Activated T-helper 1 cell treated with anti-CD3 and anti-CD28 coated beads, Interleukin-2, amount 50 U/mL, for 16 hours (primary cell): ENCODE results near the gene ZBED6.

Experiments
- DNase-seq, 2 donors: peaks; one replicate each; pipeline ENCODE4 v3.0.0-alpha.2; 2020; ENCODE audit warnings: low read depth in 1 of 2, low spot score in 1 of 2

ZBED6 gene

DNA sequence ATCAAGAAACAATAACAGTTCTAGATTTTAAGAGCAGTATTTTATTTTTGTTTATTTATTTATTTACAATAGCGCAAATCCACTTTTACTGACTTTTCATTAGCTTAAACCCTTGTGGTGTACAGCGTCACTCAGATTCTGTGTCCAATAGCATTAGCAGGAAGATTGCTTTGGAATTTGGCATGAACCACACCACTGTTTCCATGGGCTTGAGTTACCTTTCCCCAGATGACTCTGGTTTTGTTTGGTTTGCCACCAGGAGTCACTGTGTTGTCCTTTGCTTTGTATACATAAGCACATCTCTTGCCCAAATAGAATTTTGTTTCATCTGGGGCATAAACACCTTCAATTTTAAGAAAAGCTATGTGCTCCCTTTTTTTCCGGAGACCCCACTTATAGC, 40.1 kb downstream of the ZBED6 start:
- no peak for DNase-seq

DNA sequence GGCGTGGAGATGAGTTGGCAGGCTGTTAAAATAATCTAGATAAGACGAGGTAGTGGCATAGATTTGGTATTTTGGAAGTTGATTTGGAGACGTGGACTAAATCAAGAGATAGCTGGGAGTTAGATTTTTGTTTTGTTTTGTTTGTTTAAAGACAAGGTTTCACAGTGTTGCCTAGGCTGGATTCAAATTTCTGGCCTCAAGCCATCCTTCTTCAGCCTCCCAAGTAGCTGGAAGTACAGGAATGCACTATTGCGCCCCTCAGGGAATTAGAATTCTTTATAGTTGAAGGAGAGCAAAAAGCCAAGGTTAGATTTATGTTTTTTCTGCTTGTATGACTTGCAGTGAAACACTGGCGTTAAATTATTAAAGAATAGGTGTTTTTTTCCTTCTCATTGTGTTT, 43.7 kb downstream of the ZBED6 start:
- DNase-seq: no peak

DNA sequence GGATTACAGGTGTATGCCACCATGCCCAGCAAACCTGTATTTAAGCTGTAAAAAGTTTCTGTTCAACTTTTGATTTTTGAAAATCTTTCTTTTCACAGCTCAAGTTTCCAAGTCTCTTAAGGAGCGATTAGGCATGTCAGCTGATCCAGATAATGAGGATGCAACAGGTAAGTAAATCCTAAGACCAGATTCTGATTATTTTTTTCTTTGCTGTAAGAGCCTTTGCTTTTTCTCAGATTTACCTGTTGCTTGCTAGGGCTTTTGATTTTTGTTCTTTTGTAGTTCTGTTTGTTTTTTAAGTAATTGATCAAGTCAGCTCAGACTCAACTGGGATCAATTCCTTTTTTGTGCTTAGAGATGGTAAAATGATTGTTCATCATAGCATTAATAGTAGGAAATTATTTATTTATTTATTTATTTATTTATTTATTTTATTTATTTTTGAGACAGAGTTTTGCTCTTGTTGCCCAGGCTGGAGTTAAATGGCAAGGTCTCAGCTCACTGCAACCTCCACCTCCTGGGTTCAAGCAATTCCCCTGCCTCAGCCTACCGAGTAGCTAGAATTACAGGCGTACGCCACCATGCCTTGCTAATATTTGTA, 44.9 kb downstream of the ZBED6 start:
- no peak for DNase-seq

DNA sequence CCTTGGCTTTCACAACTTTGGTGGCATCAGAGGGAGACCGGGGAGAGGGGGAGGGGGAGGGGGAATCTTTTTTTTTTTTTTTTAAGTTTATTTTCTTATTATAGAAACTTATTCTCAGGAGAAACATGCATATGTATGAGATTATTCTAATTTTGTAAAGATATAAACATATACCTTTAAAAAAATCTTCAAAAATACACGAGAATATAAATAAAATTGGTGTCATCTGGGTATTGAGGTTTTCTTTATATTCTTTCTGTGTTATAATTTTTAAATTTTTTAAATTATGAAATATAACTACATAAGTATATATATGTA, 47.1 kb downstream of the ZBED6 start:
- no peak for DNase-seq

DNA sequence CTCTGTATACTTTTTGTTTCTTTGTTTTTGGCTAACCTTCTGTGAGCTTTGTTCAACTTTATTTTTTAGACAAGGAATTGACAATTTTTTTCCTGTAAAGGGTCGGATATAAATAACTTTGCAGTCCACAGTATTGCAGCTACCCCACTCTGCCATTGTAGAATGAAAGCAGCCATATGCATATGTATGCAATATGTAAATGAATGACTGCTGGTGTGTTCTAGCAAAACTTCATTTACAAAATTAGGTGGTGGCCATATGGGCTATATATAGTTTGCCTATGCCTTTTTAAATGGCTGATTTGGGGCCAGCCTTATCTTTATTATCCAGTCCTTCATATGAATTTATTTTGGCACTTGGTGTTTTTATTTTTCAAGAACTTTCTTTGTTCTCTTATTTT, 48.0 kb downstream of the ZBED6 start:
- no peak for DNase-seq
